Left cardiac atrium (tissue), 4 donors: ENCODE results near the gene ESRP2. TPM values are rescaled to one million over a fixed set of nuclear protein-coding genes. Genes with fewer than 3 reads are reported as not detected.

Source experiments
- ATAC-seq, 2 donors: fragments of 200-7000 bp; cut with Tn5 transposase; one replicate each; pipeline ENCODE4 v1.9.1; 2020; ENCODE audit warnings: mild to moderate bottlenecking in 2 of 2, moderate library complexity in 2 of 2
- DNase-seq: peaks from one replicate; pipeline ENCODE4 v3.0.0-alpha.2; 2020
- intact Hi-C, 2 donors: fragments of 100-400 bp; cut with DNase I; formaldehyde crosslinking; loops; one replicate each; pipeline versions ENCODE4 v1.14.1 to v1.15.1; 2022 to 2023
- microRNA-seq, 2 donors: library from miRNA; unstranded; fragments of <30 nt; microRNA quantifications; one replicate each; pipeline ENCODE4 v1.2.0, GENCODE V29; 2020
- total RNA-seq, 2 donors: library from RNA; stranded (reverse); fragmentation: NEBNext Ultra II Directional; extraction: Animal tissue kit (Norgen Biotek cat#: 25700); gene quantifications; one replicate each; pipeline ENCODE4 v1.2.1, GENCODE V29; 2021
- donor health status: DM: no; HTN: yes; CAD: no.
- donor health status: DM: no; HTN: yes; CAD: no; lungs with severe emphysema.
- donor health status: DM: yes; HTN: yes; CAD: no.
- donor health status: Dilated cardiomyopathy.

The ESRP2 gene
- total RNA-seq, 2 donors from 2014 or later, result 0.32 to 0.42 TPM

DNA sequence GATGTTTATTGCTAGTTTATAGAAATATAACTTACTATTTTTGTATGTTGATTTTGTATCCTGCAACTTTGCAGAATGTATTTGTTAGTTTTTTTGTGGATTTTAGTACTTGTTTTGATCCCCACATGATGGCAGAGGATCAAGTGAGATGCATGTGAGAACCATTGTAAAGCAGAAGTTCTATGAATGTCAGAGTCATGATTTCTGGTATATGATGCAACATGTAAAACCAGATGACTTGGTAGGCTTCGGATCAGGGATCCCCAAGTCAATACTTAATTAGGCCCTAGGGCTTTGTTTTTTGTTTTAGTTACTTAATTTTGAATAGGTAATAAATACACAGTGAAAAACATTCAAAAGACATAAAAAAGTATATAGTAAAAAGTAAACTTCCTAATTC lies 45.8 kb downstream of the ESRP2 start:
- no peak for ATAC-seq
- DNase-seq, result no peak
- intact Hi-C loops, result no loop called here

- ATAC-seq, result no peak
- DNase-seq, result no peak
- intact Hi-C loops, result no loop called here
Observed at GRCh38 chr16:68188170-68188569, 47.8 kb downstream of the ESRP2 start.

DNA sequence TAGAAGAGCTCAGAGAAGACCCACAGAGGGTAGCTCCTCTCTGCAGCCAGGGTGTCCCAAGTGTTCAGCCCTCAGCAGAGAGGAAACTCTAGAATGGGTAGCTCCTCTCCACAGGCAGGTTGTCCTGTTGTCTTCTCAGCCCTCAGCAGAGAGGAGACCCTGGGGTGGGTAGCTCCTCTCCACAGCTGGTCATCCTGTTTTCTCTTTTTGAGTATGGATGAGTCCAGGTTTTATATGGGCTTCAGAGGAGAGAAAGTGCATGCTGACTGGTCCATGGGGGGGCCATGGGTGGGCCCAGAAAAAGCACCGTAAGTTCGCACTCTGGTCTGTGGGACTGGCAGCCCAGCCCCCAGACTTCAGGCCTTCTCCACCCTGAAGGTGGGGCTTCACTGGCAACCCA lies 48.4 kb downstream of the ESRP2 start:
- ATAC-seq (no peak), DNase-seq (no peak)
- intact Hi-C loops, result no loop called here

GRCh38 chr16:68186877-68187276 lies 49.0 kb downstream of the ESRP2 start:
- no peak for ATAC-seq
- no peak for DNase-seq
- intact Hi-C loops, result no loop called here

DNA sequence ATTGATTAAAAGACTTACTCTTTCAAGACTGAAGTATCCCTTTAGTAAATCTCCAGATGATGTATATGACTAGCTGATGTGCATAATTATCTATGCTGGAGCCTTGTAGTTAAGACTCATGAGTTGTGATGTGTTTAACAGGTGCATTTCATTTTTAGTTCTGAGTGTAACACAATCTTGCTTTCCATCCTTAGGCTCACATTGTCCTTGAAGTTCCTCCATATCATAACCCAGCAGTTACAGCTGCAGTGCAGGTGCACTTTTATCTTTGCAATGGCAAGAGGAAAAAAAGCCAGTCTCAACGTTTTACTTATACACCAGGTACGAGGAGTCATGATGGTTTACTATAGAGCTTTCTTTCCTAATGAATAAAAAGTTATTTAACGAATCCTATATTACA lies 52.9 kb downstream of the ESRP2 start:
- intact Hi-C loops, result no loop called here
- ATAC-seq (no peak), DNase-seq (no peak)

DNA sequence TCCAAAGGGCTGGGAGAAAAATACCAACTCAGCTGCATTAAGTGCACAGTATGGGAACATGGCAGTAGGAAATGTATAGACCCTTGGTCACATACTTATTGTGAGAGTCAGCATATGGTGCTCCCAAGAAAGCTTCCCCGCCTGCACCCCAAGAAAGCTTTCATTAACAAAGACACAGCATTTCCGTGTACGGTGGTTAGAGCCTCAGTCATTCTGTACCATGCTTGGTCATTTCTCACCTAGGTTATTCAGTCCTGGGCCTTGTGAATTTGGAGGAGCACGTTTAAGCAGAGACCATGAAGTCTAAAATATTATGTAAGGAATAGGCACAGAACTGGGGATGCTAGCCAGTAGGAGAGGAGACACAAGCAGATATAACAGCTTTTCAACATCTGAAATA lies 56.1 kb downstream of the ESRP2 start:
- no peak for ATAC-seq
- DNase-seq, result no peak
- intact Hi-C loops, result no loop called here

DNA sequence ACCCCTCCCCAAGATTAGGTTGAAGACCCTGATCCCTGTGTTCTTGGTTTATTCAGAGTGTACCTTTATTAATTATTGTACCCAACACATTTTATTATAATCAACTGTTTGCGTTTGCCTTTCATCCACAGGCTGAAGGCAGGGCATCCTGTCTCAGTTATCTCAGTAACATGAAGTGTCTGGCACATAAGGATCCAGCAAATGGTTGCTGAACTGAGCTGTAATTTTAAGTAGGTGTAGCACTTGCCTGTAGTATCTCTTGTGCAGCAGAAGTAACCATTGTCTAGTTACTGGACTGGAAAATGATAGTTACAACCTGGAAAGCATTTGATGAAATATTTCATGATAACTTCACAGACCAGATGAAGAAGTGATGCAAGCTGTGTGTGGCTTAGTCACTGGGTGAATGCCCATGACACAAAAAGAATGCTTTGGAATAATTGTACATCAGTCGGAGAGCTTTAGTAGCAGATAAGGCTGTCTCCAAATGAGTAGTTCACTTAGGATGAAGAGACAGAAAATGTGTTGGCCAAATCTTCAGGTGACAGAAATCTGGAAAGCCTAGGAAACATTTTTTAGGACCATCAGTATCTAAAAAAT lies 56.6 kb downstream of the ESRP2 start:
- peak in 1 of 2 donors; percentile 53 for ATAC-seq
- intact Hi-C loops, result no loop called here
- DNase-seq, result no peak

Small RNAs within 50 kb of the gene (microRNA-seq; reads per million reads assigned to microRNA genes)
- 0 reads per million in 2 donors for gene MIR6773

Other genes with a start within 250 kb of the ESRP2 start
- gene DPEP2, start 236.6 kb downstream of the ESRP2 start, total RNA-seq, result 1 to 10 TPM; 1.1 to 2.7 TPM
- gene DPEP2NB, start 220.2 kb downstream of the ESRP2 start, total RNA-seq, result not detected
- 1 to 10 TPM; 7.2 to 8.4 TPM for gene DDX28, start 212.9 kb downstream of the ESRP2 start, total RNA-seq
- 1 to 10 TPM; 6.9 to 7.2 TPM for gene DUS2, start 212.8 kb downstream of the ESRP2 start, total RNA-seq
- gene NFATC3, start 150.8 kb downstream of the ESRP2 start, total RNA-seq, result 10 to 100 TPM; 25.9 to 28.9 TPM
- gene PLA2G15, start 9.2 kb upstream of the ESRP2 start, total RNA-seq, result 10 to 100 TPM; 20.5 to 27.4 TPM
- 10 to 100 TPM; 33.0 to 51.6 TPM for gene SLC7A6, start 28.4 kb upstream of the ESRP2 start, total RNA-seq
- 10 to 100 TPM; 10.2 to 10.7 TPM for gene SLC7A6OS, start 74.8 kb upstream of the ESRP2 start, total RNA-seq
- gene PRMT7, start 74.9 kb upstream of the ESRP2 start, total RNA-seq, result 10 to 100 TPM; 24.3 to 24.9 TPM
- gene SMPD3, start 212.4 kb upstream of the ESRP2 start, total RNA-seq, result 1 to 10 TPM; 1.3 to 2.2 TPM